ENCODE data around the gene CHST8.

DNA sequence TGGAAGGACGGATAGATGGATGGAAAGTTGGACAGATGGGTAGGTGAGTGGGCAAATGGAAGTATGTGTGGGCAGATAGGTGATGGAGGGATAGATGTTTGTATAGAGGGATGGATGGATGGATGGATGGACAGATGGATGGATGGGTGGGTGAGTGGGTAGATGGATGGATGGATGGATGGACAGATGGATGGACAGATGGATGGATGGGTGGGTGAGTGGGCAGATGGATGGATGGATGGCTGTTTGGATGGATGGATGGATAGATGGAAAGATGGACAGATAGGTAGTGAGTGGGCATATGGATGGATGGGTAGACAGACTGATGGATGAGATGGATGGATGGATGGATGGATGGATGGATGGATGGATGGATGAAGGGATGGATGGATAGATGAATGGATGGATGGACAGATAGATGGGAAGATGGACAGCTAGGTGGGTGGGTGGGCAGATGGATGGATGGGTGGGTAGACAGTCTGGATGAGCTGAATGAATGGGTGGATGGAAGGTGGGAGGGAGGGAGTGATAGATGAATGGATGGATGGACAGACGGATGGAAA lies 100.1 kb downstream of the CHST8 start:
- TF ChIP-seq EZH2phosphoT487 (IDR thresholded peaks at IDR 0.05; ENCODE audit: borderline replicate concordance, low read length) = no peak
- TF ChIP-seq, protein P1, sequence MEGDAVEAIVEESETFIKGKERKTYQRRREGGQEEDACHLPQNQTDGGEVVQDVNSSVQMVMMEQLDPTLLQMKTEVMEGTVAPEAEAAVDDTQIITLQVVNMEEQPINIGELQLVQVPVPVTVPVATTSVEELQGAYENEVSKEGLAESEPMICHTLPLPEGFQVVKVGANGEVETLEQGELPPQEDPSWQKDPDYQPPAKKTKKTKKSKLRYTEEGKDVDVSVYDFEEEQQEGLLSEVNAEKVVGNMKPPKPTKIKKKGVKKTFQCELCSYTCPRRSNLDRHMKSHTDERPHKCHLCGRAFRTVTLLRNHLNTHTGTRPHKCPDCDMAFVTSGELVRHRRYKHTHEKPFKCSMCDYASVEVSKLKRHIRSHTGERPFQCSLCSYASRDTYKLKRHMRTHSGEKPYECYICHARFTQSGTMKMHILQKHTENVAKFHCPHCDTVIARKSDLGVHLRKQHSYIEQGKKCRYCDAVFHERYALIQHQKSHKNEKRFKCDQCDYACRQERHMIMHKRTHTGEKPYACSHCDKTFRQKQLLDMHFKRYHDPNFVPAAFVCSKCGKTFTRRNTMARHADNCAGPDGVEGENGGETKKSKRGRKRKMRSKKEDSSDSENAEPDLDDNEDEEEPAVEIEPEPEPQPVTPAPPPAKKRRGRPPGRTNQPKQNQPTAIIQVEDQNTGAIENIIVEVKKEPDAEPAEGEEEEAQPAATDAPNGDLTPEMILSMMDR (IDR thresholded peaks at IDR 0.05; ENCODE audit: low read depth, low read length, poor library complexity, severe bottlenecking) = no peak

Measured in DOHH2 (cell line).